Smooth muscle cell (in vitro differentiated cells): ENCODE data around the gene RGL2. TPM values are rescaled to one million over a fixed set of nuclear protein-coding genes. Genes with fewer than 3 reads are reported as not detected.

Experiments
- DNase-seq: peaks from one replicate; lab custom pipeline; 2025; ENCODE audit not compliant: unreplicated experiment; lab: John Stamatoyannopoulos, UW
- H2AFZ ChIP-seq: fragments of 200-600 bp; sonication (generic); 2 replicates; pipeline ENCODE4 v1.6.0; 2016; ENCODE audit warnings: antibody characterized with exemption, low read depth, mild to moderate bottlenecking
- H3F3A ChIP-seq: fragments of 200-600 bp; sonication (generic); 2 replicates; pipeline ENCODE4 v1.6.0; 2017; ENCODE audit warnings: antibody characterized with exemption, low read depth
- H3K27ac ChIP-seq: fragments of 200-600 bp; sonication (generic); 2 replicates; pipeline ENCODE4 v1.5.1; 2016; ENCODE audit warnings: low read depth, mild to moderate bottlenecking
- H3K27me3 ChIP-seq: fragments of 200-600 bp; sonication (generic); 2 replicates; pipeline ENCODE4 v1.6.1; 2016; ENCODE audit warnings: low read depth, mild to moderate bottlenecking
- H3K36me3 ChIP-seq: fragments of 200-600 bp; sonication (generic); 2 replicates; pipeline ENCODE4 v1.5.1; 2016; ENCODE audit warnings: low read depth
- H3K4me1 ChIP-seq: fragments of 200-600 bp; sonication (generic); 2 replicates; pipeline ENCODE4 v1.5.1; 2016; ENCODE audit warnings: low read depth
- H3K4me2 ChIP-seq: fragments of 200-600 bp; sonication (generic); 2 replicates; pipeline ENCODE4 v1.6.0; 2016; ENCODE audit warnings: mild to moderate bottlenecking
- H3K4me3 ChIP-seq: fragments of 200-600 bp; sonication (generic); 2 replicates; pipeline ENCODE4 v1.5.1; 2016; ENCODE audit warnings: mild to moderate bottlenecking
- H3K79me2 ChIP-seq: fragments of 200-600 bp; sonication (generic); 2 replicates; pipeline ENCODE4 v1.6.0; 2016; ENCODE audit warnings: low read depth, mild to moderate bottlenecking
- H3K9ac ChIP-seq: fragments of 200-600 bp; sonication (generic); 2 replicates; pipeline ENCODE4 v1.6.0; 2016; ENCODE audit warnings: low read depth
- H3K9me3 ChIP-seq: fragments of 200-600 bp; sonication (generic); replicated peaks from 2 replicates; pipeline ENCODE4 v1.5.1; 2016; ENCODE audit warnings: low read depth
- H4K20me1 ChIP-seq: fragments of 200-600 bp; sonication (generic); 2 replicates; pipeline ENCODE4 v1.6.0; 2016; ENCODE audit warnings: low read depth
- CTCF ChIP-seq: fragments of 200-600 bp; sonication (generic); IDR thresholded peaks from 2 replicates; pipeline ENCODE4 v1.5.1; 2017; ENCODE audit warnings: borderline replicate concordance, mild to moderate bottlenecking, antibody characterized with exemption; ENCODE audit not compliant: insufficient read depth, poor library complexity, severe bottlenecking
- WGBS: methylation state at CpG from one replicate; pipeline ENCODE4 v1.1.7; 2016; ENCODE audit warnings: low lambda C conversion rate; 5-methylcytosine and 5-hydroxymethylcytosine counted together
- polyA plus RNA-seq: library from polyadenylated mRNA; unstranded; fragments of >200 nt; fragmentation: Nextera tagmentation; extraction: Ambion mirVana; gene quantifications from 2 replicates; pipeline ENCODE4 v1.2.1, GENCODE V29; 2016
- total RNA-seq: library from RNA; depleted of rRNA; stranded (reverse); fragments of >200 nt; gene quantifications from 2 replicates; pipeline ENCODE4 v1.2.3, GENCODE V29; 2014

The RGL2 gene
- total and polyA plus RNA-seq, 2 experiments from 2014 or later, result 21.8 to 58.7 TPM

DNA sequence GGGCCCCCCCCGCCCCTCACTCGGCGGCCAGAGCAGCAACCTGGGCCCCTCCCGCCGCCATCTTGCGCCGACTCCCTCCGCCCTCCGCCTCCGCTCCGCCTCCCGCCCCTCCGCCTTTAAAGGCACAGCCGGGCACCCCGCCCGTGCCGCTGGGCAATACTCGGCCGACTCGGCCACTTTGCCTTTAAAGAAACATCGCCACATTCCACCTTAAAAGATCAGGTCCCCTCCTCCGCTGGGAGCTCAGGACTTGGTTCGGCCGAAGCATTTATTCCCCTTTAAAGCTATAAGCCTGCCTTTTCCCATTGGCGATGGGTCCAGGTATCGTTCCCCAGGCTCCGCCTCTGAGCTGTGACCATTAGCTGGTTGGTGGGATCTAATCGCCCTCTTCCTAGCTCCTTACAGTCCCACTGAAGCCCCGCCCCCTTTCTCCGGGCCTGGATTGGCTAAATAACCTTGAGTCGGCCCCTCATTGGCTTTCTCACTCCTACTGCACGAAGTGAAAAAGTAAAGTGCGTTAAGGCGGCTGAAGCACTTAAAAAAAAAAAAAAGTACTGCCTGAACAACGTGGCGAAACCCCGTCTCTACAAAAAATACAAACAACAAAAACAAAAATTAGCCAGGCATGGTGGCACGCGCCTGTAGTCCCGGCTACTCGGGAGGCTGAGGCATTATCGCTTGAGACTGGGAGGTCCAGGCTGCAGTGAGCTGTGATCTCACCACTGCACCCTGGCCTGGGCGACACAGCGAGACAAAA is 19.1 kb upstream of the RGL2 start, which contains the start of gene ZBTB22:
TSS of gene ZBTB22 (minus strand) at position 76 of the 757 bp plus-strand sequence. CDS start 828 bp downstream, outside the sequence.
- Histone ChIP-seq H3K27ac (peak within 1 kb of the TSS; percentile 97), H3K79me2 (peaks cover 29% of the 10 kb centered on the region), H3K9ac (peak within 1 kb of the TSS; percentile 88), H3K4me3 (peak within 1 kb of the TSS; percentile 93), H3F3A (peaks cover 37% of the 10 kb centered on the region), H2AFZ (peak within 1 kb of the TSS; percentile 89), H4K20me1 (peaks cover 7% of the 10 kb centered on the region), H3K27me3 (no peaks in the 10 kb centered on the region), H3K4me2 (peak within 1 kb of the TSS; percentile 96), H3K36me3 (no peaks in the 10 kb centered on the region), H3K4me1 (peaks cover 36% of the 10 kb centered on the region), H3K9me3 (no peaks in the 10 kb centered on the region)
- 1% methylated on average over 35 of the region's 44 CpGs for WGBS
- DNase-seq, result peak; percentile 95
- TF ChIP-seq CTCF, result no peak

GRCh38 chr6:33317419-33317668 is 18.6 kb upstream of the RGL2 start:
- Histone ChIP-seq H3K27ac (peak overlapping the region; percentile 97), H3K9me3 (no peaks in the 10 kb centered on the region), H3K79me2 (peaks cover 30% of the 10 kb centered on the region), H3K27me3 (no peaks in the 10 kb centered on the region), H3K4me2 (peak overlapping the region; percentile 62), H3K9ac (peak overlapping the region; percentile 88), H3F3A (peaks cover 37% of the 10 kb centered on the region), H3K36me3 (no peaks in the 10 kb centered on the region), H3K4me3 (peak overlapping the region; percentile 93), H2AFZ (no peak overlapping the region), H3K4me1 (peaks cover 36% of the 10 kb centered on the region), H4K20me1 (peaks cover 12% of the 10 kb centered on the region)
- WGBS, result no CpG with 5 or more reads among the region's 27 CpGs
- no peak for TF ChIP-seq CTCF
- DNase-seq, result no peak

DNA sequence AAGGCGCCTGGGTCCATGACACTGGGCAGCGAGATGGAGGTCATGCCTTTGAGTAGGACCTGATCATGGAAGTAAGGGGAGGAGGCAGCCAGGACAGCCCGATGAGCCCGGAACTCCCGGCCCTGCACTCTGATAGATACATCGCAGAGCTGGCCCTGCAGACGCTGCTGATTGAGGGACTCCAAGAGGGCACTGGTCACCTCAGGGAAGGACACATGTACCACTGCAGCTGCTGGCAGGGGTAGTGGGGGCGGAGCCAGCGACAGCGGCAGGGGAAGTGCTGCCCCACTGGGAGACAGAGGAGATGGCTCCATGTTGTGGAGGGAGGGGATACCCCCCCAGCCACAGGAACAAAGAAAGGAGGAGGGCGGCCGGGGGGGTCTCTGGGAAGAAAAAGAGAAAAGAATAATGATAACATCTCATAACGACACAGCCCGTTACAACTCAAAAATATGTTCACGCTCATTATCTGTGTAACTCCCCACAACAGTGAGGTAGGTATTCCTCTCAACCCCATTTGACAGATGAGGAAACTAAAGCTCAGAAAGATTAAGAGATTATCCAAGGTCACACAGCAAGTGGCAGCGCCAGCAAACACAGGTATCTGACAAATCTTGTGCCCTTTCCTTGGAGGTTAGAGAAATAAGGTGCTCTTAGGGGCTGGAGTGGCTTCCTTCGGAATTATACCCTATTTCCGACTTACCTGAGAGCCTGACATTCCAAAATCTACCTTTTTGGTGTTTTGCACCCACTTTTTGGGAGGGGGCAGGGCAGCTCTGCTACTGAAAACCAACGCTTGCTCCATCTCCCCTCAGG is 18.1 kb upstream of the RGL2 start:
- H2AFZ ChIP-seq, result no peak overlapping the region
- H3K4me2 ChIP-seq, result peak overlapping the region; percentile 62
- H3K9ac ChIP-seq, result no peak overlapping the region
- H3F3A ChIP-seq, result peaks cover 37% of the 10 kb centered on the region
- WGBS, result 81% methylated on average over 18 of the region's 19 CpGs
- peak overlapping the region; percentile 97 for H3K27ac ChIP-seq
- TF ChIP-seq CTCF, result no peak
- H3K79me2 ChIP-seq, result peaks cover 29% of the 10 kb centered on the region
- no peaks in the 10 kb centered on the region for H3K36me3 ChIP-seq
- H3K4me3 ChIP-seq, result peak overlapping the region; percentile 93
- H3K27me3 ChIP-seq, result no peaks in the 10 kb centered on the region
- H3K9me3 ChIP-seq, result no peaks in the 10 kb centered on the region
- H4K20me1 ChIP-seq, result peaks cover 18% of the 10 kb centered on the region
- peaks cover 36% of the 10 kb centered on the region for H3K4me1 ChIP-seq
- no peak for DNase-seq
